Hepatocyte (in vitro differentiated cells): ENCODE results near the gene CBX2. TPM values are rescaled to one million over a fixed set of nuclear protein-coding genes. Genes with fewer than 3 reads are reported as not detected.

ENCODE experiments used
- polyA plus RNA-seq: library from polyadenylated mRNA; unstranded; fragments of >200 nt; fragmentation: Nextera tagmentation; extraction: Ambion mirVana; gene quantifications from 2 replicates; pipeline ENCODE4 v1.2.1, GENCODE V29; 2016
- total RNA-seq: library from RNA; depleted of rRNA; stranded (reverse); fragments of >200 nt; gene quantifications from 2 replicates; pipeline ENCODE4 v1.2.3, GENCODE V29; 2014

CBX2 gene
- total and polyA plus RNA-seq, 2 experiments from 2014 or later = 11.6 to 16.3 TPM

Other genes with a start within 250 kb of the CBX2 start
- gene RBFOX3, start 167.1 kb upstream of the CBX2 start, total RNA-seq = not detected in 2 replicates
- 0.22 and 1.6 TPM in 2 replicates for gene RBFOX3, start 167.1 kb upstream of the CBX2 start, polyA plus RNA-seq
- 21.3 and 22.2 TPM in 2 replicates for gene ENPP7, start 47.2 kb upstream of the CBX2 start, total RNA-seq
- gene ENPP7, start 47.2 kb upstream of the CBX2 start, polyA plus RNA-seq = 22.7 and 30.2 TPM in 2 replicates
- gene CBX8, start 18.9 kb downstream of the CBX2 start, total RNA-seq = 4.3 and 8.6 TPM in 2 replicates
- 6.5 and 8.3 TPM in 2 replicates for gene CBX8, start 18.9 kb downstream of the CBX2 start, polyA plus RNA-seq
- 49.6 and 56.1 TPM in 2 replicates for gene CBX4, start 61.3 kb downstream of the CBX2 start, total RNA-seq
- 74.3 and 86.7 TPM in 2 replicates for gene CBX4, start 61.3 kb downstream of the CBX2 start, polyA plus RNA-seq